Measurements from ENCODE around the gene ZBTB20. TPM values are rescaled to one million over a fixed set of nuclear protein-coding genes. Genes with fewer than 3 reads are reported as not detected.

Gene ZBTB20
- total and polyA plus RNA-seq, 10 of the 15 experiments (the other 5 are each of a cell fraction or from before 2014, with no cell fraction given): 0.20 to 5.5 (median 2.2) TPM

DNA sequence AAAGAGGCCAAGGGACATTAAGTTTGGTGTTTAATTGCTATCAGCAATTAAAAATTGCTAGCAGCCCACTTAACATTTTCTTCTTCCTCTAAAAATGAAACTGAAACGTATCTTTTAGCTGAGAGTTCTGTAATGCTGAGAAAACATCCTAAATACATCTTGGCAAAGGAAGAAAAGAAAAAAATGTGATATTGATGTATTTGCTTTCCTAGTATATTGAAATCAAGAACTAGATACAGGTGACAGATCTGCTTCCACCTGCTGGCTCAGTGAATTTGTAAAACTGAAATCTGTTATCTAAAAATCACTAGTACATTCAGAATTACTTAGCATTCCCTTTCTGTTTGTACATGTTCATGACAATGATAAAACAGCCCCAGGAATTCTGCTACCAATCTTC is 283.2 kb downstream of the ZBTB20 start (continued):
- TF ChIP-seq, protein P1, sequence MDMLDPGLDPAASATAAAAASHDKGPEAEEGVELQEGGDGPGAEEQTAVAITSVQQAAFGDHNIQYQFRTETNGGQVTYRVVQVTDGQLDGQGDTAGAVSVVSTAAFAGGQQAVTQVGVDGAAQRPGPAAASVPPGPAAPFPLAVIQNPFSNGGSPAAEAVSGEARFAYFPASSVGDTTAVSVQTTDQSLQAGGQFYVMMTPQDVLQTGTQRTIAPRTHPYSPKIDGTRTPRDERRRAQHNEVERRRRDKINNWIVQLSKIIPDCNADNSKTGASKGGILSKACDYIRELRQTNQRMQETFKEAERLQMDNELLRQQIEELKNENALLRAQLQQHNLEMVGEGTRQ (IDR thresholded peaks at IDR 0.05; ENCODE audit: borderline replicate concordance, low read depth, low read length): no peak
- TF ChIP-seq SMC3 (IDR thresholded peaks at IDR 0.05; ENCODE audit: borderline replicate concordance, low read length) (no peak), CBX3 (IDR thresholded peaks at IDR 0.05; ENCODE audit: borderline replicate concordance, low read depth) (no peak), BCL11A (IDR thresholded peaks at IDR 0.05; ENCODE audit: low read depth, low read length) (no peak), CBX5 (IDR thresholded peaks at IDR 0.05; ENCODE audit: low read depth) (no peak), ZNF384 (IDR thresholded peaks at IDR 0.05; ENCODE audit: borderline replicate concordance, low read depth, low read length) (no peak)
- TF ChIP-seq, protein P2, sequence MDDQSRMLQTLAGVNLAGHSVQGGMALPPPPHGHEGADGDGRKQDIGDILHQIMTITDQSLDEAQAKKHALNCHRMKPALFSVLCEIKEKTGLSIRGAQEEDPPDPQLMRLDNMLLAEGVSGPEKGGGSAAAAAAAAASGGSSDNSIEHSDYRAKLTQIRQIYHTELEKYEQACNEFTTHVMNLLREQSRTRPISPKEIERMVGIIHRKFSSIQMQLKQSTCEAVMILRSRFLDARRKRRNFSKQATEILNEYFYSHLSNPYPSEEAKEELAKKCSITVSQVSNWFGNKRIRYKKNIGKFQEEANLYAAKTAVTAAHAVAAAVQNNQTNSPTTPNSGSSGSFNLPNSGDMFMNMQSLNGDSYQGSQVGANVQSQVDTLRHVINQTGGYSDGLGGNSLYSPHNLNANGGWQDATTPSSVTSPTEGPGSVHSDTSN (IDR thresholded peaks at IDR 0.05; ENCODE audit: insufficient replicate concordance, low read depth, low read length): no peak

DNA sequence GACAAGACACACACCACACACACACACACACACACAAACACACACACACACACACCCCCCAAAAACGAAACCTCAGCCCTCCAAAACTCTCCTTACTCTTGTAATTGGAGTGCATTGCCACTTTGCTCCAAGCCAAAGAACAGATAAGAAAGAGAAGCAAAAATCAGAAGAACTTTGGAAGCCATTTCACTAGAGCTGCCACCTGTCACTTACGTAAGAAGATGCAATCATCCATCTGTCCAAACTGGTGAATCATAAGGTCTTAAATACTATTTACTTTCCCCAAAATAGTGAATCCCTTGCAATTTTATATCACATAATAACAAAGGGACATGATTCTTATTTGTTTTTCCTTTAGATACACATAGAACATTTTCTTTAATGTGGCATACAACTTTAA is 285.4 kb downstream of the ZBTB20 start:
- Histone ChIP-seq H4K20me1 (ENCODE audit: control insufficient read depth, insufficient read depth) (no peaks in the 10 kb centered on the region), H3K79me2 (ENCODE audit: control insufficient read depth, insufficient read depth, low read length) (no peaks in the 10 kb centered on the region), H3K27ac (ENCODE audit: control insufficient read depth, insufficient read depth) (no peak overlapping the region), H3K36me3 (ENCODE audit: control insufficient read depth in 2 of 2, insufficient read depth in 2 of 2, low read length in 1 of 2) (no peaks in the 10 kb centered on the region), H3K4me2 (ENCODE audit: control insufficient read depth, insufficient read depth) (no peak overlapping the region), H3K4me1 (ENCODE audit: control insufficient read depth, insufficient read depth, low read length) (no peaks in the 10 kb centered on the region; the same call in 1 of the 2 replicates), H2AFZ (ENCODE audit: control insufficient read depth, low read depth, low read length) (no peak overlapping the region), H3K9me3 (replicated peaks; ENCODE audit: control insufficient read depth, insufficient read depth, low read length) (no peaks in the 10 kb centered on the region), H3K4me3 (no peak overlapping the region), H3K9ac (ENCODE audit: control insufficient read depth, insufficient read depth, low read length) (no peak overlapping the region), H3K27me3 (replicated peaks in 1 of 2; ENCODE audit: control insufficient read depth in 2 of 2, insufficient read depth in 2 of 2, low read length in 1 of 2) (no peaks in the 10 kb centered on the region)
- FAIRE-seq: no peak
- 50% methylated on average over 2 of the region's 2 CpGs for WGBS (ENCODE audit: insufficient coverage, insufficient replicate concordance, low lambda C conversion rate, missing lambda C conversion rate)
- SMC1A ChIA-PET (ENCODE audit: uncharacterized antibody, unreplicated experiment): interaction anchor here (0.9 kb wide), 1 partner anchor 16 kb away, joined by 3 read pairs; no protein-coding TSS in a partner anchor
- intact Hi-C loops (cut with micrococcal nuclease; ENCODE audit: unreplicated experiment): no loop called here
- no peak for ATAC-seq
- POLR2A ChIA-PET: no interaction called here
- RAD21 ChIA-PET (ENCODE audit: unreplicated experiment): no interaction called here
- CTCF ChIA-PET: no interaction called here
- BruUV-seq (replicated peaks): no TSS peak
- DNase-seq (ENCODE audit: low read depth, low spot score): no peak
- in situ Hi-C loops (cut with MboI): no loop called here
- TF ChIP-seq ZNF217 (IDR thresholded peaks at IDR 0.05): no peak
- no peak for TF ChIP-seq ESRRA (IDR thresholded peaks at IDR 0.05; ENCODE audit: low read length)
- no peak for TF ChIP-seq CHD1 (IDR thresholded peaks at IDR 0.05; ENCODE audit: low read depth, low read length)
- TF ChIP-seq ASH2L (IDR thresholded peaks at IDR 0.05; ENCODE audit: borderline replicate concordance, low read depth): no peak
- TF ChIP-seq JUNB (IDR thresholded peaks at IDR 0.05): no peak
- TF ChIP-seq IRF4 (IDR thresholded peaks at IDR 0.05; ENCODE audit: low read depth, low read length): no peak
- no peak for TF ChIP-seq NR2F1 (conservative IDR thresholded peaks at IDR 0.05)
- TF ChIP-seq EP300 (IDR thresholded peaks at IDR 0.05; ENCODE audit: borderline replicate concordance in 1 of 2, control insufficient read depth in 1 of 2, low read depth in 2 of 2, low read length in 2 of 2): no peak
- TF ChIP-seq, protein P3, sequence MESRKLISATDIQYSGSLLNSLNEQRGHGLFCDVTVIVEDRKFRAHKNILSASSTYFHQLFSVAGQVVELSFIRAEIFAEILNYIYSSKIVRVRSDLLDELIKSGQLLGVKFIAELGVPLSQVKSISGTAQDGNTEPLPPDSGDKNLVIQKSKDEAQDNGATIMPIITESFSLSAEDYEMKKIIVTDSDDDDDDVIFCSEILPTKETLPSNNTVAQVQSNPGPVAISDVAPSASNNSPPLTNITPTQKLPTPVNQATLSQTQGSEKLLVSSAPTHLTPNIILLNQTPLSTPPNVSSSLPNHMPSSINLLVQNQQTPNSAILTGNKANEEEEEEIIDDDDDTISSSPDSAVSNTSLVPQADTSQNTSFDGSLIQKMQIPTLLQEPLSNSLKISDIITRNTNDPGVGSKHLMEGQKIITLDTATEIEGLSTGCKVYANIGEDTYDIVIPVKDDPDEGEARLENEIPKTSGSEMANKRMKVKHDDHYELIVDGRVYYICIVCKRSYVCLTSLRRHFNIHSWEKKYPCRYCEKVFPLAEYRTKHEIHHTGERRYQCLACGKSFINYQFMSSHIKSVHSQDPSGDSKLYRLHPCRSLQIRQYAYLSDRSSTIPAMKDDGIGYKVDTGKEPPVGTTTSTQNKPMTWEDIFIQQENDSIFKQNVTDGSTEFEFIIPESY (IDR thresholded peaks at IDR 0.05): no peak
- TF ChIP-seq, protein P4, sequence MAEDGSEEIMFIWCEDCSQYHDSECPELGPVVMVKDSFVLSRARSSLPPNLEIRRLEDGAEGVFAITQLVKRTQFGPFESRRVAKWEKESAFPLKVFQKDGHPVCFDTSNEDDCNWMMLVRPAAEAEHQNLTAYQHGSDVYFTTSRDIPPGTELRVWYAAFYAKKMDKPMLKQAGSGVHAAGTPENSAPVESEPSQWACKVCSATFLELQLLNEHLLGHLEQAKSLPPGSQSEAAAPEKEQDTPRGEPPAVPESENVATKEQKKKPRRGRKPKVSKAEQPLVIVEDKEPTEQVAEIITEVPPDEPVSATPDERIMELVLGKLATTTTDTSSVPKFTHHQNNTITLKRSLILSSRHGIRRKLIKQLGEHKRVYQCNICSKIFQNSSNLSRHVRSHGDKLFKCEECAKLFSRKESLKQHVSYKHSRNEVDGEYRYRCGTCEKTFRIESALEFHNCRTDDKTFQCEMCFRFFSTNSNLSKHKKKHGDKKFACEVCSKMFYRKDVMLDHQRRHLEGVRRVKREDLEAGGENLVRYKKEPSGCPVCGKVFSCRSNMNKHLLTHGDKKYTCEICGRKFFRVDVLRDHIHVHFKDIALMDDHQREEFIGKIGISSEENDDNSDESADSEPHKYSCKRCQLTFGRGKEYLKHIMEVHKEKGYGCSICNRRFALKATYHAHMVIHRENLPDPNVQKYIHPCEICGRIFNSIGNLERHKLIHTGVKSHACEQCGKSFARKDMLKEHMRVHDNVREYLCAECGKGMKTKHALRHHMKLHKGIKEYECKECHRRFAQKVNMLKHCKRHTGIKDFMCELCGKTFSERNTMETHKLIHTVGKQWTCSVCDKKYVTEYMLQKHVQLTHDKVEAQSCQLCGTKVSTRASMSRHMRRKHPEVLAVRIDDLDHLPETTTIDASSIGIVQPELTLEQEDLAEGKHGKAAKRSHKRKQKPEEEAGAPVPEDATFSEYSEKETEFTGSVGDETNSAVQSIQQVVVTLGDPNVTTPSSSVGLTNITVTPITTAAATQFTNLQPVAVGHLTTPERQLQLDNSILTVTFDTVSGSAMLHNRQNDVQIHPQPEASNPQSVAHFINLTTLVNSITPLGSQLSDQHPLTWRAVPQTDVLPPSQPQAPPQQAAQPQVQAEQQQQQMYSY (CRISPR knock-in tag; IDR thresholded peaks at IDR 0.05): no peak
